Smooth muscle cell of the brain vasculature (primary cell): Measurements from ENCODE around the gene AQP1.

Experiments used
- DNase-seq: peaks from one replicate; pipeline ENCODE4 v3.0.0-alpha.2; 2012; ENCODE audit warnings: low read depth, low spot score

AQP1 gene

DNA sequence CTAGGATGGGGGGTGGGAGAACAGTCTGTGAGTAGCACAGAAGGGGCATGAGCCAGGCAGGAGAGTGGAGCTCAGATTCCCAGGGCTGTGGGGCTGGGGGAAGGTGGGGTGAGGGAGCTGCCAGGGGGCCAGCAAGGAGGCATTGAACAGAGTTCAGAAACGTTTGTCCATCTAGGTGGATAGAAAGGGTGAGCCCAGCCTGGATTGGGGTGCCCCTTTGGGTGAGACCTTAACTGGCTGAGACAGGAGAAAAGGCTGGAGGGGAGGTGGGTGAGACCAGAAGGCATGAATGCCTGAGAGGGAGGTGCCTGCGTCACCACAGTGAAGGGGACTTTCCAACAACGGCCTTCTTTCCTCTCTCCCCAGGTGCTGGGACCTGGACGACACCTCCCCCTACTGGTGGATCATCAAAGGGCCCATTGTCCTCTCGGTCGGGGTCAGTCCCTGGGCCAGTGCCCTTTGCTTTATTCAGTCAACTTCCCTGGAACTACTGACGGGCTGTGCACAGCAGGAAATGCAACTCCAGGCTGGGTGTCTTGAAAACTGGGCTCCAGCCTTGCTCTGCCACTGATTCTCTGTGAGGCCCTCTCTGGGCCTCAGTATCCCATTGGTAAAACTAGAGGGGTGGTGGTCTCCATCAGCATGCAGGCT is 63.1 kb downstream of the AQP1 start:
- DNase-seq, result no peak
